Mucosa of rectum (tissue), 2 donors: ENCODE measurements around the gene TMEM238.
A peak's percentile ranks its signal among the peaks of the same experiment; 100 is the strongest.

Source experiments
- H3K27ac ChIP-seq, 2 donors: one replicate each; pipeline ENCODE4 v1.7.0; 2013; ENCODE audit warnings: inconsistent platforms in 2 of 2, low read depth in 2 of 2, low read length in 2 of 2
- H3K27me3 ChIP-seq, 2 donors: one replicate each; pipeline ENCODE4 v1.7.0; 2013; ENCODE audit warnings: low read length in 2 of 2; ENCODE audit not compliant: control insufficient read depth in 2 of 2, insufficient read depth in 2 of 2
- H3K36me3 ChIP-seq, 2 donors: one replicate each; pipeline ENCODE4 v1.7.0; 2013; ENCODE audit warnings: low read length in 2 of 2; ENCODE audit not compliant: control insufficient read depth in 2 of 2, insufficient read depth in 2 of 2
- H3K4me1 ChIP-seq, 2 donors: one replicate each; pipeline ENCODE4 v1.7.0; 2013; ENCODE audit warnings: low read length in 2 of 2, mild to moderate bottlenecking in 1 of 2; ENCODE audit not compliant: control insufficient read depth in 2 of 2, insufficient read depth in 2 of 2
- H3K4me3 ChIP-seq, 2 donors: one replicate each; pipeline ENCODE4 v1.7.0; 2013; ENCODE audit warnings: low read length in 2 of 2
- H3K9ac ChIP-seq, 2 donors: one replicate each; pipeline ENCODE4 v1.7.0; 2013; ENCODE audit warnings: low read length in 2 of 2, low read depth in 1 of 2, mild to moderate bottlenecking in 1 of 2
- H3K9me3 ChIP-seq, 2 donors: one replicate each; pipeline ENCODE4 v1.7.0; 2013; ENCODE audit warnings: low read length in 2 of 2; ENCODE audit not compliant: control insufficient read depth in 2 of 2
- donor health status: healthy.
- donor health status: Normal muscosa, but diverticular disease.

The TMEM238 gene

DNA sequence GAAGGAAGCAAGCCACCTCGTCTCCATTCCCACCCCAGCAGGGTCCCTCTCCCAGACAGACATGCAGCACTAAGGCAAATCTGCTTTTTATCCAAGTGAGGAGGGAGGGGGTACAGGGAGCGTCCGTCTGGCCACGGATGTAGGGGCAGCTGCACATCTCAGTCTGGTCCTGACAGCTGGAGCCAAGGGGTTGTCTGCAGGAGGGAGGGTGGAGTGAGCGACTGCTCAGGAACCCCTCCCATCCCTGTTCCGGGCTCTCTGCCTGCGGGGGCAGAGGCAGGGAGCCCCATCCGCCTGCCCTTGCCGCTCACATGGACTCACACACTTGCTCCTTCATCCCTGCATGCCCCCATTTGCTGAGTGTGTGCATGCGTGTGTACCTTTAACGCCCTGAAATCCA is 4.9 kb downstream of the TMEM238 start:
- H3K4me3 ChIP-seq, result no peak overlapping the region
- H3K36me3 ChIP-seq, result peaks cover 0 to 2% of the 10 kb centered on the region in 2 donors
- H3K27me3 ChIP-seq, result no peaks in the 10 kb centered on the region
- no peak overlapping the region for H3K27ac ChIP-seq
- H3K4me1 ChIP-seq, result peaks cover 8 to 9% of the 10 kb centered on the region in 2 donors
- H3K9ac ChIP-seq, result no peak overlapping the region
- no peaks in the 10 kb centered on the region for H3K9me3 ChIP-seq

DNA sequence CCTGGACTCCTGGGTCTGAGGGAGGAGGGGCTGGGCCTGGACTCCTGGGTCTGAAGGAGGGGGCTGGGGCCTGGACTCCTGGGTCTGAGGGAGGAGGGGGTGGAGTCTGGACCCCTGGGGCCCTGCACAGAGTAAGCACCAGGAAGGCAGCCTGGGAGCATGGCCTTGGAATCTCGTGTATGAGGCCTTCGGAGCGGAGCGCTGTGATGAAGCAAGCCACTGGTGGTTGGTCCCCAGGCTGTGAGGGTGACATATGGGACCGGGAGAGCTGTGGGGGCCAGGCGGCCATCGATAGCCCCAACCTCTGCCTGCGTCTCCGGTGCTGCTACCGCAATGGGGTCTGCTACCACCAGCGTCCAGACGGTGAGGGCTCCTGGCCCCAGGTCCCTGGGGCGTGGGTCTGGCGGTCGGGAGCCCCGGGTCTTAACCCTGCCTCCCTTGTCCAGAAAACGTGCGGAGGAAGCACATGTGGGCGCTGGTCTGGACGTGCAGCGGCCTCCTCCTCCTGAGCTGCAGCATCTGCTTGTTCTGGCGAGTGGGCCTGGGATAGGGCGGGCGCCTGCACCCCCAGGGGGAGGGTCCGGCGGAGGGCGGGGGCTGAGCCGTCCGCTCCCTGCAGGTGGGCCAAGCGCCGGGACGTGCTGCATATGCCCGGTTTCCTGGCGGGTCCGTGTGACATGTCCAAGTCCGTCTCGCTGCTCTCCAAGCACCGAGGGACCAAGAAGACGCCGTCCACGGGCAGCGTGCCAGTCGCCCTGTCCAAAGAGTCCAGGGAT is 6.5 kb downstream of the TMEM238 start:
- Histone ChIP-seq H3K27me3 (peaks cover 1 to 2% of the 10 kb centered on the region in 2 donors), H3K9ac (no peak overlapping the region), H3K36me3 (peaks cover 0 to 2% of the 10 kb centered on the region in 2 donors), H3K27ac (no peak overlapping the region), H3K4me1 (no peaks in the 10 kb centered on the region), H3K4me3 (no peak overlapping the region), H3K9me3 (no peaks in the 10 kb centered on the region)

DNA sequence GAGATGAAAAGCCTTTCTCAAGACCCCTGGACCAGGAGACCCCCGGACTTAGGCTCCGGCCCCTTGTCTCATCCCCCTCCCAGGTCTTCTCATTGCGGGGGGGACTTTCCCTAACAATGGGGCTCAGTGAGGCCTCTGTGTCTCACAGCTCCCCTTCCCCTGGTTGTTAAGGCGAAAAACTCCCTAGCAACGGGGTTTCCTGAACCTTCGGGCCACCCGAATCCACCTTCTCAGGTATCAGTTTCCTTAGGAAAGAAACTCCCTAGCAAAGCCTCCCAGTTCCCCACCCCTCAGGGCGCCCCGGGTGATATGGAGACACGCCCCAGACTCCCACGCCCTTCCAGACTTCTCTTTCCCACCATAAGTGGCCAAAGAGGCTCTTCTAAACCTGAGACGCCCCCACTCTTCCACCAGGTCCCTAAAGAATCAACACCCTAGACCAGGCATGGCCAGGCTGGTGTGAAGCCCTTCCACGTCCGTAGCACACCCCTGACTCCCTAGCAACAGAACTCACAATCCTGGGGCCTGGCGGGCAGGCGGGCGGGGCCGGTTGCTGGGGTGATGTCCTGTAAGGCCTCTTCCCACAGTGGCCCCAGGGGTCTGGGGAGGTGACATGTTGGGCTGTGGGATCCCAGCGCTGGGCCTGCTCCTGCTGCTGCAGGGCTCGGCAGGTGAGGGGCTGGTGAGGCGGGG is 7.7 kb downstream of the TMEM238 start, which contains the start of gene TMEM190:
TSS of gene TMEM190 (plus strand) at position 586 of the 693 bp plus-strand sequence. CDS start at position 614, 28 bp downstream.
- H3K36me3 ChIP-seq, result peaks cover 0 to 2% of the 10 kb centered on the region in 2 donors
- no peak within 1 kb of the TSS for H3K9ac ChIP-seq
- H3K4me3 ChIP-seq, result no peak within 1 kb of the TSS
- H3K4me1 ChIP-seq, result no peaks in the 10 kb centered on the region
- H3K27me3 ChIP-seq, result peaks cover 9 to 10% of the 10 kb centered on the region in 2 donors
- H3K9me3 ChIP-seq, result no peaks in the 10 kb centered on the region
- H3K27ac ChIP-seq, result no peak within 1 kb of the TSS

DNA sequence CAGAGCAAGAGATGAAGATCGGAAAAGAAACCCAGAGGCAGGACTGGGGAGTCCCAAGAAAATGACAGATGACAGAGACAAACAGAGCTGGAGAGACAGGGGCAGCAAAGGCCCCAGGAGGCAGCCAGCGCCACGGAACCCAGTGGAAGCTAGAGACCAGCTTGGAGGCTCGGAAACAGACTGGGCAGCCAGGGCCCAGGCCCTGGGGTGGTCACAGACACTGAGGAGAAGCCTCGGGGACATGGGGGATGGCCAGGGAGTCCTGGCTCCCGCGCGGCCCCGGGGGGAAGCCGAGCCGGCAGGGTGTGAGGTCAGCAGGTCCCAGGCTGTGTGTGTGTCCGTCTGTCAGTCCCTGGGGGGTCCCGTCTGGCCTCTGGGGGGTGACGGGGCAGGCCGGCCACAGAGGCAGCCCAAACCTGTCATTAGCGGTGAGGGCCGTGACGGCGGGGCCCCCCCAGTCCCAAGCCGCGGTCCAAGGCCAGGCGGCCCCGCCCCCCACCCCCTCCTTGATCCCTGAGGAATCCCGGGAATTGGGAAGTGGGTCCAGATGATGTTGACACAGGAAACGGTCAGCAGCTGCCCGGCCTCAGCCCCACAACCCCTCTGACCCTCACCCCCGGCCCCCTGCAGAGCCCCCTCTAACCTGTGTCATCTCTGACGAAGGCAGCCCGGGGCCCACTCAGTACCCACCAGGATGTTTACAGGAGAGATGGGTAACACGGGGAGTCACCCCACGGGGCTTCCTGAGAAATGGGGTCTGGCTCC is 9.9 kb downstream of the TMEM238 start:
- peaks cover 21 to 24% of the 10 kb centered on the region in 2 donors for H3K27me3 ChIP-seq
- no peaks in the 10 kb centered on the region for H3K9me3 ChIP-seq
- H3K27ac ChIP-seq, result no peak overlapping the region
- peaks cover 0 to under 1% of the 10 kb centered on the region in 2 donors for H3K36me3 ChIP-seq
- H3K9ac ChIP-seq, result no peak overlapping the region
- no peak overlapping the region for H3K4me3 ChIP-seq
- H3K4me1 ChIP-seq, result no peaks in the 10 kb centered on the region

DNA sequence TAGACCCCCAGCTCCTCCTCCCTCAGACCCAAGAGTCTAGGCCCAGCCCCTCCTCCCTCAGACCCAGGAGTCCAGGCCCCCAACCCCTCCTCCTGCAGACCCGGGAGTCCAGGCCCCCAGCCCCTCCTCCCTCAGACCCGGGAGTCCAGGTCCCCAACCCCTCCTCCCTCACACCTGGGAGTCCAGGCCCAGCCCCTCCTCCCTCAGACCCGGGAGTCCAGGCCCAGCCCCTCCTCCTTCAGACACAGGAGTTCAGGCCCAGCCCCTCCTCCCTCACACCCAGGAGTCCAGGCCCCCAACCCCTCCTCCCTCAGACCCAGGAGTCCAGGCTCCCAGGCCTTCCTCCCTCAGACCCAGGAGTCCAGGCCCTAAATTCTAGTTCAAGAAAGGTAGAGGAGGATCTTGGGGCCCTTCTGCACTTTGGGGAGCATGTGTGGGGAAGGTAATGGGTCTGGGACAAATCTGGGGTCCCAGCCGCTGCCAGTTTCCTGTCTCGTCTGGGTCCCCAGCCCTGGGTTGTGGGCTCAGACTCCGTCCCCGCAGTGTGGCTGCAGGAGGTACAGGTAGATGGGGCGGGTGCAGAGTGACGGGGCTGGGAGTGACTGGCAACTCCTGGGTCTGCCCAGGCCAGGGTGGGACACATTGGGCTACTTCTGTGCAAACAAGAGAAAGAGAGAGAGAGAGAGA is 10.6 kb downstream of the TMEM238 start:
- Histone ChIP-seq H3K9me3 (no peaks in the 10 kb centered on the region), H3K27me3 (peaks cover 23 to 30% of the 10 kb centered on the region in 2 donors), H3K9ac (no peak overlapping the region), H3K4me3 (no peak overlapping the region), H3K4me1 (no peaks in the 10 kb centered on the region), H3K36me3 (no peaks in the 10 kb centered on the region), H3K27ac (no peak overlapping the region)

DNA sequence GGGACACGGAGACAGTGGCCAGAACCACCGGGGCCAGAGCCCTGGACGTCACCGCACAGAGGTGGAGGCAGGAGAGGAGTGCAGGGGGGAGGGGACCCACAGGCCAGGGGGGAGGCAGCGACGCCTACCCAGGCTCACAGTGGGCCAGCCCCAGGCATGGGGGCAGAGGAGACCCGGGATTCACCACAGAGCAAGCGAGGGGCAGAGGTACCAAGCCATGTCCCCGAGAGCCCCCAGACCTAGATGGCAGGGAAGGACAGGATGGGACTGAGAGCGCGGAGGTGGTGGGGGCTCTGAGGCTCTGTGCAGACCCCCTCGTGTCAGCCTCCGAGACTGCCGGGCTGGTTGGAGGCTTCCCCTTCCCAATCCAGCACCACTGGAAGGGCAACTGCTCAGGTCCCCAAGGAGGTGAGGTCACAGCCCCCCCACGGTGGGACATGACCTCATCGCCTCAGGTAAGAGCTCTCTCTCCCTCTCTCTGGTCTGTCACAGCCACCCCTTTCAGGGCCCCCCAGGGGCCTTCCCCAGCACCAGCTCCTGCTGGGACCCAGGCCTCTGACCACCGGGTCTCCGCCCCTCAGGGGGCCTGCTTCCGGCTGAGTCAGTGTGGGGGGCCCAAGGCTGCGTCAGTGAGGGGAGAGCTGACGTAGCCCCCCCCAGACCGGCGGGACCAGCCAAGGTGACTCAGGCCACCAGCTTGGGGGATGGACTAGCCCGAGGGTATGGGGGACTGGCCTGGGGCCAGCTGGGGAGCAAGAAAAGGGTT is 11.6 kb downstream of the TMEM238 start:
- Histone ChIP-seq H3K9ac (no peak overlapping the region), H3K36me3 (no peaks in the 10 kb centered on the region), H3K9me3 (no peaks in the 10 kb centered on the region), H3K27ac (no peak overlapping the region), H3K4me3 (no peak overlapping the region), H3K4me1 (no peaks in the 10 kb centered on the region), H3K27me3 (peaks cover 30 to 37% of the 10 kb centered on the region in 2 donors)

DNA sequence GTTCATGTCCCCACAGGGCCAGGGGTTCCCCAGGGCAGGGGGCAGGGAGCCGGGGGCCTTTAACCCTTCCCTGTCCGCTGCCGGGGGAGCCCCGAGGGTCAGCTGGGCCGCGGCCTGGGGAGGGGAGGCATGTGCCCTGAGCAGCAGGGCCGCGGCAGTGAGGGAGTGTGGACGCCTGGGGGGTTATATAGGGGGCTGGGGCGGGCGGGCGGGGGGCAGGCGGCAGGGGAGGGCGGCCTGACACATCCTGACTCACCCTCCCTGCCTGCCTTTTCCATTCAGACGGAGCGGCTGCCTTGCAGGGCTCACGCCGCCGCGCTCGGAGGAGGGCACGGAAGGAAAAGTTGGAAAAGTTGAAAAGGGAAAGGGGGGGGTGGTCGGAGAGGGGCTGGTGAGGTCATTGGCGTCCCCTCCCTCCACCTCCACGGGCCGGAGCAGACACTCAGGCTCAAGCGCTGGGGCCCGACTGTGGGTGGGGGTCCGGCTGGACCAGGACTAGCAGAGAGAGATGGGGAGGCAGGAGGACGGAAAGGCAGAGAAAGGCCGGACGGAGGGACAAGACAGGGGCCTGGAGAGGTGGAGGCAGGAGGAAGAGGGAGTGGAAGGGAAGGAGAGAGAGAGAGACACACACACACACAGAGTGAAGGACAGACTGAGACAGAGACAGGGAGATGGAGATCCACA is 13.6 kb downstream of the TMEM238 start, which contains the start of gene IL11:
TSS of gene IL11 (minus strand) at position 159 of the 684 bp plus-strand sequence. CDS start at position 6, 153 bp downstream.
- Histone ChIP-seq H3K27me3 (peaks cover 30 to 37% of the 10 kb centered on the region in 2 donors), H3K36me3 (no peaks in the 10 kb centered on the region), H3K27ac (no peak within 1 kb of the TSS), H3K4me1 (no peaks in the 10 kb centered on the region), H3K4me3 (peak within 1 kb of the TSS in 1 of 2 donors; percentile 20), H3K9me3 (no peaks in the 10 kb centered on the region), H3K9ac (peak within 1 kb of the TSS in 1 of 2 donors; percentile 17)

DNA sequence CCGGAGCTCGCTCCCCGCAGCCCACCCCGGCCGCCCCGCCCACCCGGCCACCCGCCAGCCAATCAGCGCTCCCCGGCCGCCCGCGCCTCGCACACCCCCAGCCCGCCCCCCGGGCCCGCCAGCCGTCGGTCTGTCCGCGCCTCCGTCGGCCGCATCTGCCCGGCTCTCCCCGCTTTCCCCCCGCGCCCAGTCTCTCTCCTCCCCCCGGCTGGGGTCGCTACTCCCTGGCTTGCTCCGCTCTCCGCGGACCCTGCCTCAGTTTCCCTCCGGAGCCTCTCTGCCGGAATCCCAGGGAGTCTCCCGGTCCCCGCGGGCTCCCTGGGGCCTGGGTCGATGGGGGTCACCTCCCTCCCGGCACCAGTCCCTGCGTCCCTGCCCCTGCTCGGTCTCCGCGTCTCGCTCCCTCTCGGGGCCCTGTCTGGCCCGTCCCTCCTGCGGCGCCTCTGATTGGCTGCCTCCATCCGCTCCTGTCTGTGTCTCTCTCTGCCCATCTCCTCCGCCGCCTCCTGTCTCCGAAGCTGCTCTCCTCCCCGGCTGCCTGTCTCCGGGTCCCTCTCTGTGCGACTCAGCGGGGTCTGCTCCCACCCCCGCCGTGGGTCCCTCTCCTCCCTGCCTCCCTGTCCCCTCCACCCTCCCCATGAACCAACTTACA is 14.3 kb downstream of the TMEM238 start:
- no peaks in the 10 kb centered on the region for H3K9me3 ChIP-seq
- peaks cover 30 to 37% of the 10 kb centered on the region in 2 donors for H3K27me3 ChIP-seq
- no peaks in the 10 kb centered on the region for H3K36me3 ChIP-seq
- H3K9ac ChIP-seq, result peak overlapping the region in 1 of 2 donors; percentile 17
- peak overlapping the region in 1 of 2 donors; percentile 20 for H3K4me3 ChIP-seq
- no peaks in the 10 kb centered on the region for H3K4me1 ChIP-seq
- no peak overlapping the region for H3K27ac ChIP-seq
